Renal cortex interstitium (tissue), 11 donors: ENCODE data around the gene TRIM40. TPM values are rescaled to one million over a fixed set of nuclear protein-coding genes. Genes with fewer than 3 reads are reported as not detected.
"Not testable (repeated sequence)": the region's sequence is repeated elsewhere in the genome, so short reads cannot be mapped to it uniquely, and the experiment has no call there.

Experiments
- DNase-seq, 11 donors: peaks; one replicate each; pipeline ENCODE4 v3.0.0-alpha.2; 2013; ENCODE audit warnings: low read depth in 9 of 11, low spot score in 4 of 11; ENCODE audit errors: extremely low read depth in 1 of 11
- polyA plus RNA-seq, 3 donors: library from polyadenylated mRNA; unstranded; fragments of 120-200 nt; gene quantifications; one replicate each; pipeline ENCODE4 v1.2.1, GENCODE V29; 2013; ENCODE audit not compliant: insufficient read length in 3 of 3

The TRIM40 gene
- polyA plus RNA-seq, 3 donors, result 0.10 to 0.23 (median 0.11) TPM

GRCh38 chr6:30112402-30112994 lies 23.4 kb upstream of the TRIM40 start:
- no peak for DNase-seq

GRCh38 chr6:30113003-30113759 lies 22.8 kb upstream of the TRIM40 start, which contains the start of gene TRIM31:
TSS of gene TRIM31 (minus strand) at chr6:30113090. CDS start at chr6:30112805, 285 bp downstream.
- DNase-seq, result no peak

GRCh38 chr6:30113841-30114240 lies 22.1 kb upstream of the TRIM40 start:
- no peak for DNase-seq

- DNase-seq, result no peak
Measured at GRCh38 chr6:30116724-30117123, 19.2 kb upstream of the TRIM40 start.

DNA sequence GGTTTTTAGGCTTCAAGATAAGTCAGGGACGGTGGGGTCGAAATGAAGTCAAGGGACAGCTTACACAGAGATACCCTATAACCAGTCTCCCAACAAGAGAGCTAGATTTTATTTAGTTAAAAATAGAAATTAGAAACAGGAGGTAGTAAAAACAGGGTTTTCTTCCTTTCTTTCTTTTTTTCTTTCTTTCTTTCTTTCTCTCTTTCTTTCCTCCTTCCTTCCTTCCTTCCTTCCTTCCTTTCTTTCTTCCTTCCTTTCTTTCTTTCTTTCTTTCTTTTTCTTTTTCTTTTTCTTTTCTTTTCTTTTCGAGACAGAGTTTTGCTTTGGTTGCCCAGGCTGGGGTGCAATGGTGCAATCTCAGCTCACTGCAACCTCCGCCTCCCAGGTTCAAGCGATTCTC lies 17.2 kb upstream of the TRIM40 start:
- not testable (repeated sequence) for DNase-seq

GRCh38 chr6:30121446-30122366 lies 14.2 kb upstream of the TRIM40 start:
- no peak for DNase-seq

DNA sequence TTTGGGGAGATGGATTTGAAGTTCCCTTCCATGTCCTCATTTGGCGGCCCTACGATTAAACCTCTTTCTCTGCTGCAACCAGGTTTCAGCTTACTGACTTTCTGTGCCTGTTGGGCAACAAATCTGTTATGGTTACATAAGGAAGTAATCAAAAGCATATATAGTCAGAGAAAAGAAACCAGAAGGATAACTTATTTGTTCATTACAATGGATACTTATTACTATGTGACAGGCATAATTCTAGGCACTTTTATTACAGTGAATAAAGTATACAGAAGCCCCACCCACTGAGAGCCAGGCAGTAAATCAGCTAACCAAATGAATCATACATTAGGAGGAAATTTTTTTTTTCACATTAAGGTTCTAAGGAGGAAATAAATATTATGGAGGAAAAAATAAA lies 13.4 kb upstream of the TRIM40 start:
- DNase-seq, result no peak

GRCh38 chr6:30127238-30128093 lies 8.5 kb upstream of the TRIM40 start:
- peak in 2 of 11 donors; percentile 5 to 30 for DNase-seq

DNA sequence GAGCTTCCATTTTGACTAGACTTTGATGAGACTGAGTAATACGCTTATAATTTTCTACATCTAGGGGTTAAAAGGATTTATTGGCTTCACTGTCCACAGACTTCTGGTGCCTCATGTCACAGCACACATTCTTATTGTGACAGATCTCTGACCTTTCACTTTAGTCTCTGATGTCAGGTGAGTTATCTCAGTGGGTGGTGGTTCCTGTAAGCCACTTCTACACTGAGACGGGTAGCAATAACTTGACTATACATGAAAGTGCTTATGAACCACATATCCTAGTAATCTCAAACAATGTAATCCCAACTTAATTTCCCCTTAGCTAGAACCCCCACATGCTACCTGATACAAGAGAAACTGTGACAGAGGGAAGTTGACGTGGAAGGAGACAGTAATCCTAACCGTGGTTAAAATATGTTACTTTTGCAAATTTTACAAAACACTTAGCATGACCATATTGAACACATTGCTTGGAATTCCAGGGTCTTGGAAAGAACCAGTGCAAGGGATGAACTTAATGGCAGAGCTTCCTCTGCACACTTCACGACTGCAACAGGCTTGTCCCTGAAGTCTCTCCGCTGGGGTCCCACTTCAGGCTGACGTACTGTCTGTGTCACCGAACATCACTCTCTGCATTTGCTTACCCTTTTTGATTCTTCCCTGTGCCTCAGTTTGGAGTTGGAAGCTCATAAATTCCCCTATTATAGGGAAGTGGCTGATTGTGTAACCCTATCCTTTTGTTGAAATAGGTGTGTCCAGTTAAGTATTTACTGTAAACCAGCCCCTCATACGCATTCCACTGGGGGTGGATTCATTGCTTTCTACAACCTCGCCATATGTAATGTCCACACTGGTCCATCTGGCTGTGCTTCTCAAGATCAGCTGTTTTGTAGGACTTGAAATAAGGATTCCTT lies 6.4 kb upstream of the TRIM40 start:
- DNase-seq, result no peak

- no peak for DNase-seq
Measured at GRCh38 chr6:30130179-30130679, 5.7 kb upstream of the TRIM40 start.

DNA sequence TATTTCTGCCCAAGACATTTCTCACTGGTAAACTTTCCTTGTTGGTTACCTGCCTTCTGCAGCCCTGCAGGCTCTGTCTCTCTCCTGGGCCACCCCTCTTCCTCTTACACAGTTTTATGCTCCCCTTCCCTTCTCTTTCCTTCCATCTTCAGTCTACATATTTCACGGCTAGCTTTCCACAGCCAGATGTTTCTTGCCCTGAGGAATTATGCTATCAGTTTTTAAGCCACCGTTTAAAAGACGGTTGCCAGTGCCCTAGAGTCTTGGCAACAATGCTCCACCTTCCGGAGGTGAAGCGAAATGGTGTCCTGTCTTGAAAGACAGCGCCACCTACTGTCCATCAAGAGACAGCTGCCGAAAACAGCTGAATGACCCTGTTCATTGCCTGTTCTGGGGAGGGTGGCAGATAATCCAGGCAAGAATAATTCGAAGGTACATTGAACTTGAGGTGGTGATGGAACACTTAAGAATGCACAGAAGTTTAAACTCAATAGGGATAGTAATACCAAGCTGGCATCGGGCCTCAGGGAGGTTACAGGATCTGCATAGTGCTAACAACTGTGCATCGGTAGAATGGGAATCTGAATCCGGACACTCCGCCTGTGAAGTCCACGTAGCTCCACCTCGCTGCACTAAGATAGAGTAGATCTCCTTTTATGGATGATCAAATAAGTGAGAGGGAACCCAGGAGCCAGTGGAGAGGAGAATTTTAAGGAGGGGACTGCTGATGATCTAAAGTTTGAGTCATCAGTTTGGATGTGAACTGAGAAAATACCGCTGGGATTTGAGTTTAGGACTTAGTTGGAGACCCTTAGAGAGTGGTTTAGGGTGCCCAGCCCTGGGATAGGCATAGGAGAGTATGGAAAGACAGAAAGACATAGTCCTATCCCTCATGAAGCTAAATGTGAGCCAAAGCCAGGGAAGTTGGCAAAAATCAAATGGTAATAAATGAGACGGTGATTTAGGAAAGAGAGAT lies 4.8 kb upstream of the TRIM40 start:
- peak; percentile 53 to 80 (median 72) for DNase-seq

DNA sequence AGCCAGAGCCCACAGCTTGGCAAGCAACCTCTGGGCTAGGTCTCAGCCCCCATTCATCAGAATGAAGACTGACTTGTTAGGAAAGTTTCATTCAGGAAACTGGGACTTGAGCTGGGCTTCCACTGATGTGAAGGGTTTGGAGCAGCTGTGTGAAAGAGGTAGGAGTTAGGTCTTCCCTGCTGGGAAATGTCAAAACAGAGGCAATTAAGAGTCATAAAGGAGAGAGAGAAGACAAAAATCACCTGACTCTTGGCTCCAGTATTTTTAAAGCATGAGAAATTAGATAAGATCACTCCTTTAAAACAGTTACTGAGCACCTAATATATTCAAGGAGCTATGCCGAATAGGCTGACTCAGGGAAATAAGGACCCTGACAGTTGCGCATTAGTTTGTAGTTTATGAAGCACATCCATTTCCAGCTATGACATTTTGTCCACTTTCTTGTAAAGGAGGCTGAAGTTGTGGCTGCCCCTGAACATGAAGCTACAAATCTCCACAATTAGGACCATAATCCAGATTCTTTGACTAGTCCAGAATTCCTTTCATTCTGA lies 3.9 kb upstream of the TRIM40 start:
- no peak for DNase-seq

- DNase-seq, result no peak
Measured at GRCh38 chr6:30135147-30135546, 793 bp upstream of the TRIM40 start.

- DNase-seq, result no peak
Measured at GRCh38 chr6:30136570-30137286, 788 bp downstream of the TRIM40 start.

DNA sequence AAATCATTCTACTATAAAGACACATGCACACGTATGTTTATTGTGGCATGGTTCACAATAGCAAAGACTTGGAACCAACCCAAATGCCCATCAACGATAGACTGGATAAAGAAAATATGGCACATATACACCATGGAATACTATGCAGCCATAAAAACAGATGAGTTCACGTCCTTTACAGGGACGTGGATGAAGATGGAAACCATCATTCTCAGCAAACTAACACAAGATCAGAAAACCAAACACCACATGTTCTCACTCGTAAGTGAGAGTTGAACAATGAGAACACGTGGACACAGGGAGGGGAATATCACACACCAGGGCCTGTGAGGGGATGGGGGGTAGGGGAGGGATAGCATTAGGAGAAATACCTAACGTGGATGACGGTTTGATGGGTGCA lies 4.3 kb downstream of the TRIM40 start:
- not testable (repeated sequence) for DNase-seq

DNA sequence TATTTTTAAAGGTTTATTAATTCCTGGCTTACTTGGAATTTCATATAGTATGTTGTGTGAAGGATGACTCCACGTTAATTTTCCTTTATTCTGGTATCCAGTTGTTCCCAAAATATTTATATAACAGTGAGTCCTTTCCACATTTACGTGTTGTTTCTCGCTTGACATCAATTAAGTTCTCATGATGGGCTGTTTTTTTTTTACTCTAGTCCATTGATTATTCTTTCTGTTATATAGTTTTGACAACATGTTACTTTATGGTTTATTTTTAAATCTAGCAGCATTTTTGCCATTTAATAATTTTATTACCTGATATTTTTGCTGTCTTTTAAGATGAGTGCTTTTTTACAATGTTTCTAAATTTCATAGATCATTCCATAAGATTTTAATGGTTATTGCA lies 6.7 kb downstream of the TRIM40 start:
- no peak for DNase-seq
